HG03280 (cell line): ENCODE measurements around the gene NRBP1.
"Not testable (repeated sequence)": the region's sequence is repeated elsewhere in the genome, so short reads cannot be mapped to it uniquely, and the experiment has no call there.

Experiments used
- ATAC-seq: cut with Tn5 transposase; IDR thresholded peaks from one replicate; pipeline ENCODE4 v1.9.1; 2021; ENCODE audit warnings: mild to moderate bottlenecking, moderate library complexity; ENCODE audit not compliant: unreplicated experiment

Gene NRBP1

GRCh38 chr2:27421660-27422250 lies 6.7 kb upstream of the NRBP1 start:
- no peak for ATAC-seq

DNA sequence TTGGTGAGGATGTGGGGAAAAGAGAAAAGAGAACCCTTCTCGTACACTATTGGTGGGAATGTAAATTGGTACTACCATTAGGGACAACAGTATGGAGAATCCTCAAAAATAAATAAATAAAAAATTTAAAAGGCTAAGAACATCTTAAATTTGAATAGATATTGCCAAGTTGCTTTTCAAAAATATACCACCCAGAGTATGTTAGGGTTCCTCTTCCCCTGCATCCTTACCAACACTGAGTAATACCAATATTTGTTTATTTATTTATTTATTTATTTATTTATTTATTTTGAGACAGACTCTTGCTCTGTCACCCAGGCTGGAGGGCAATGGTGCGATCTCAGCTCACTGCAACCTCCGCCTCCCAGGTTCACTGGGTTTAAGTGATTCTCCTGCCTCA lies 5.5 kb upstream of the NRBP1 start:
- no peak for ATAC-seq

- ATAC-seq = not testable (repeated sequence)
Observed at GRCh38 chr2:27425039-27425438, 3.4 kb upstream of the NRBP1 start.

DNA sequence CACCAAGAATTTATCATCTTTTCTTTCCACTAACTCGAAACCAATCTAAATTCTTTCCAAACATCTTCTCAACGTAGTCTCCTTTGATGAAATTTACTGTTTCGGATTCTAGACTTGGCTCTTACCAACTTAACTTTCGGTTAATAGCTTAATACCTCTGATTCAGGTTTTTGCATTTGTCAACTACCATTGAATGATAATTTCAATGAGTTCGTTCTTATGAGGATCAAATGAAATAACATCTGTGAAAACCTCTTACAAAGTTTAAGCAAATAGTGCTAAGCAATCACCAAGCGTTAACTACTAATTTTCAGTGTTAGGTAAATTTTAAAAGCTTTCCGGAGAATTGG lies 593 bp upstream of the NRBP1 start:
- no peak for ATAC-seq

DNA sequence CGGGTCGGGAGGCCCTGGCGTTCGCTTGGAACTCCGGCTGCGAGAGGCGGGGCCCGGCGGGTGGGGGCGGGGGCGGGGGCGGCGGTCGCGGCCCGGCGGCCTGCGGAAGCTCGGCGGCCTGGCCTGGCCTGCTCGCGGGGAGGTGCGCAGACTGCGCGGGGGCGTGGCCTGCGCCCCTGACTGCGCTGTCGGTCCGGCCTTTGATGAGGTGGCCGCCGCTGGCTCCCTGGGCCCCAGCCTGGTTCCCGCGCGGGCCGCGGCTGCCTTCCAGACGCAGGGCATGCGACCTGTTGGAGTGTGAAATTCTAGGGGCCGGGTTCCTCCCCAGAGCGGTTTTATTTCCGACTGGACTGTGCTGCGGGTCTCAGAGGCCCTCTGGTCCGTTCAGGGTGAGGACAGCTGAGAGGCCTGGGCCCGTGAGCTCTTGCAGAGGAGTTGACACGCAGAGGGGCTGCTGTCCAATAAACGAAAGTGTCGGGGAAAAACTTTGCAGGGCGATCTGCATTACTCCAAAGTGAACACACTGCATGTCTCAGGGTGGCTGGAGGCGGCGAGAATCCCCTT lies 629 bp downstream of the NRBP1 start:
- ATAC-seq = peak; percentile 62

DNA sequence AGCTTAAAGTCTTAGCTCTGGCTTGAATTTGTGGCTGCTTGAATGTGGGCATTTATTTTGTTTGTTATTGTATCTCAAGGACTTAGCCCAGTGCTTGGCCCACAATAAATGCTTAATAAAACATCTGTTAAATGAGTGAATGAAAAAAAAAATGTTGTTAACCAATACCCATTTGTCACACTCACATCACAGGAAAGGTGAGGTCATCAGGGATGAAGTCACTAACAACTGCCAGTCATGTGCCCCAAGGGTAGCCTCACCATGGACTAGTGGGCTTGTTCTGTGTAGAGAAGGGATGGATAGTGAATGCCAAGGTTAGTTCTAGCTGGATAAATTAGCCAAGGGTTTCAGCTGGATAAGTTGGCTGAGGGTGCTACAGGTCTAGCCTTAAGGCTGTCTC lies 3.0 kb downstream of the NRBP1 start:
- no peak for ATAC-seq

DNA sequence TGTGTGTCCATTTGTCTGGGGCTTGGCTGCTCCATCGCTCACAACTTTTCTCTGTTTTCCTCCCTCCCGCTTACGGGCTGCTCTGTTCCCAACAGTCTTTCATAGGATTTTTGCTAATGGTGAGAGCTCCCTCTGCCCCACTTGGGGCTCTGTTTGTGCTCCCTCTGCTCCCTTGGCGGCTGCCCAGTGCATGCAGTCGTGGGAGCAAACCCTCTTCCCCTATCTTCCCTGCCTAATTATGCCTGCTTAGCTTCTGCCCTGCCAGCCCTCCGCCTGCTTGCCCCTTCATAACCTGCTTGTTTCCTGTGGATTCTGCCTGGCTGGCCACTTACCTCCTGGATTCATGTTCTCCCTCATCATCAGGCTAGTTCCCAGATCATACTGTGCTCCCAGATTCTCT lies 7.2 kb downstream of the NRBP1 start:
- no peak for ATAC-seq

DNA sequence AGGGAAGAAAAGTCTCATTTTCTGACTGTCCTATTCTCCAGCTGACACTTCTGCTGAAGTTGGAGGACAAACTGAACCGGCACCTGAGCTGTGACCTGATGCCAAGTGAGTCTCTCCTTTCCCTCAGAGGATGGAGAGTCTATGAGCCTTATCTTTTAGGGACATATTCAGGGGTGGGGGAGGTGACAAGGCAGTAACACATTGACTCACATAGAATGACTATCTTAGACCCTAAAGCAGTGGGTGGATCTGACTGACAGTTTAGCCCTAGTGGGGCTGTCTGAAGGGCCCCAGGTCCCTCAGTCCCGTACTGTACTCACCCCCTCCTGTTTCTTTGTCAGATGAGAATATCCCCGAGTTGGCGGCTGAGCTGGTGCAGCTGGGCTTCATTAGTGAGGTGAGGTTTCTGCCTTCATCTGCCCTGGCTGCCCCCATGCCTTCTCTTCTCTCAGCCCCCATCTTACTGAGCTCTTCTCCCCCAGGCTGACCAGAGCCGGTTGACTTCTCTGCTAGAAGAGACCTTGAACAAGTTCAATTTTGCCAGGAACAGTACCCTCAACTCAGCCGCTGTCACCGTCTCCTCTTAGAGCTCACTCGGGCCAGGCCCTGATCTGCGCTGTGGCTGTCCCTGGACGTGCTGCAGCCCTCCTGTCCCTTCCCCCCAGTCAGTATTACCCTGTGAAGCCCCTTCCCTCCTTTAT lies 12.9 kb downstream of the NRBP1 start:
- ATAC-seq = no peak

DNA sequence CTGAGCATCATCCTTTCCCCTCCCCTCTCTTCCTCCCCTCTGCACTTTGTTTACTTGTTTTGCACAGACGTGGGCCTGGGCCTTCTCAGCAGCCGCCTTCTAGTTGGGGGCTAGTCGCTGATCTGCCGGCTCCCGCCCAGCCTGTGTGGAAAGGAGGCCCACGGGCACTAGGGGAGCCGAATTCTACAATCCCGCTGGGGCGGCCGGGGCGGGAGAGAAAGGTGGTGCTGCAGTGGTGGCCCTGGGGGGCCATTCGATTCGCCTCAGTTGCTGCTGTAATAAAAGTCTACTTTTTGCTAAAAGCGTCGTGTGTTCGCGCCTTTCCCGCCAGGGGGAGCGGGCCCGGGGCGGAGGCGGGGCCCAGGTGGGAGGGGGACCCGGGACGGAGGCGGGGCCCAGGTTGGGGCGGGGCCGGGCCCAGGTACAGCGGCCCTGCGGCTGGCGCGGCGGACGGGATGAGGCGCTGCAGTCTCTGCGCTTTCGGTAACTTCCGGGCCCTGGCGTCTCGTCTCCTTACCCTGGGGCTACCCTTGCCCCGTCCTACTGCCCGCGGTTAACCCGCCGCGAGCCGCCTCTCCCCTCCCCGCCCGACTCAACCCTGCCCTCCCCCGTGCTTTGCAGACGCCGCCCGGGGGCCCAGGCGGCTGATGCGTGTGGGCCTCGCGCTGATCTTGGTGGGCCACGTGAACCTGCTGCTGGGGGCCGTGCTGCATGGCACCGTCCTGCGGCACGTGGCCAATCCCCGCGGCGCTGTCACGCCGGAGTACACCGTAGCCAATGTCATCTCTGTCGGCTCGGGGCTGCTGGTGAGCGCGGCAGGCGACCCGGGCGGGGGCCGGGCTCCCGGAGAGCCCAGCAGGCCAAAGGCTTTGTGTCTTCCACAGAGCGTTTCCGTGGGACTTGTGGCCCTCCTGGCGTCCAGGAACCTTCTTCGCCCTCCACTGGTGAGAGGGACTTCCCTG lies 13.8 kb downstream of the NRBP1 start, which contains the start of gene KRTCAP3:
Gene KRTCAP3, plus strand, starts transcription at position 424 of the 962 bp plus-strand sequence. Its CDS starts 32 bp downstream, at position 456.
- ATAC-seq = no peak

- no peak for ATAC-seq
Observed at GRCh38 chr2:27442920-27443282, 14.5 kb downstream of the NRBP1 start.

- ATAC-seq = no peak
Observed at GRCh38 chr2:27445155-27445554, 16.7 kb downstream of the NRBP1 start.

- no peak for ATAC-seq
Observed at GRCh38 chr2:27445615-27446014, 17.2 kb downstream of the NRBP1 start.

- ATAC-seq = no peak
Observed at GRCh38 chr2:27446057-27446456, 17.6 kb downstream of the NRBP1 start.

DNA sequence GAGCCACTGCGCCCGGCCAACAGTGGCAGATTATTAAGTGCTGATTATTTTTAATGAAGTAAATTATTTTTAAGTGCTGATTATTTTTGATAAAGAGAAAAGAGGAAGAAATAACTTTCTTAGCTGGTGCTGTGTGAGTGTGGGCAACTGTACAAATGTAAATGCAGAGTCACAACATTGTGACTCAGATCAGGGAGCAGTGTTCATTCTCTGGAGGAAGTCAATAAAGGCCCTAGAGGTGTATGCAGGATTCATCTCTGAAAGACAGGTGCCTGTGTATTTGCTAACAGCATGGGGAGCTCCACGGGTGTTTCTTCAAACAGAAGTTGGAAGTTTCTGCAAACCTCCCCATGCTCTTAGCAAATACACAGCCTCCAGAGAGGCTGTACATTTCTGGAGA lies 19.9 kb downstream of the NRBP1 start:
- no peak for ATAC-seq

GRCh38 chr2:27451095-27451494 lies 22.7 kb downstream of the NRBP1 start:
- no peak for ATAC-seq

- no peak for ATAC-seq
Observed at GRCh38 chr2:27453968-27454367, 25.5 kb downstream of the NRBP1 start.

- no peak for ATAC-seq
Observed at GRCh38 chr2:27461118-27461517, 32.7 kb downstream of the NRBP1 start.

DNA sequence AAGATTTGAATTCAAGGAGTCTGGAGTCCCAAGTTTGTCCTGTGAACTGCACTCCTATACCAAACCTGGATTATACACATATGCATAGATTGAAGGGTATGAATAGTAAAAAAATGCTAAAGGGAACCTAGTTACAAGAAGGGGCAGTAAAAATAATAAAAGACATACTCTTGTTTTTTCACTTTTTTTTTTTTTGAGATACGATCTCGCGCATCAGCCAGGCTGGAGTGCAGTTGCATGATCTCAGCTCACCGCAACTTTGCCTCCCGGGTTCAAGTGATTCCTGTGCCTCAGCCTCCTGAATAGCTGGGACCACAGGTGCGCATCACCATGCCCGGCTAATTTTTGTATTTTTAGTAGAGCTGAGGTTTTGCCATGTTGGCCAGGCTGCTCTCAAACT lies 36.0 kb downstream of the NRBP1 start:
- ATAC-seq = no peak

- no peak for ATAC-seq
Observed at GRCh38 chr2:27471961-27472360, 43.5 kb downstream of the NRBP1 start.

DNA sequence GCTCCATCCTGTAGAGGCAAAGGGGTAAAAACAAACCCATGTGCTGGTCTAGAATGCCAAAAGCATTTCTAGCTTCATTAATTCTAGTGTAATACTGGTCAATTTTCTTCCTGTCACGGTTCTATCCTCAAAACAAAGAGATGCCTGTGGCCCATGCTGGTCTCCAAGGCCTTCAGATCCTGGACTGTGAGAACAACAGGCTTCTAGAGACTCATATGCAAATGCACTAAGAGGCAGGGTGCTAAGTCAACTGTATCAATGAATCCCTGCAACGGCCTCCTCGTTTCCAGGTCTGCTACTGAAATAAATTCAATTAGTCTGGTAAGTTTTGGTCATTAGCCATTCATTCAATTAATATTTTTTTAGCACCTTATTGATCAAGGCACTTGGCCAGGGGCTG lies 57.1 kb downstream of the NRBP1 start:
- ATAC-seq = no peak

GRCh38 chr2:27489118-27489497 lies 60.7 kb downstream of the NRBP1 start:
- ATAC-seq = no peak
